Dermis blood vessel endothelial cell (primary cell): ENCODE measurements around the gene CASP8. TPM values are rescaled to one million over a fixed set of nuclear protein-coding genes. Genes with fewer than 3 reads are reported as not detected.

Experiments used
- DNase-seq: peaks from one replicate; pipeline ENCODE4 v3.0.0; 2010
- total RNA-seq: library from RNA; depleted of rRNA; stranded (reverse); fragments of >200 nt; gene quantifications from 2 replicates; pipeline ENCODE4 v1.2.3, GENCODE V29; 2014

CASP8 gene
- total RNA-seq, 1 donor from 2014 or later, result 16.5 TPM

GRCh38 chr2:201242571-201243277 is 17.6 kb upstream of the CASP8 start:
- no peak for DNase-seq

GRCh38 chr2:201244829-201245228 is 15.5 kb upstream of the CASP8 start:
- no peak for DNase-seq

GRCh38 chr2:201246280-201246679 is 14.1 kb upstream of the CASP8 start:
- DNase-seq, result no peak

GRCh38 chr2:201248288-201248844 is 12.0 kb upstream of the CASP8 start:
- no peak for DNase-seq

- DNase-seq, result no peak
Measured at GRCh38 chr2:201249889-201250288, 10.4 kb upstream of the CASP8 start.

- no peak for DNase-seq
Measured at GRCh38 chr2:201250741-201251140, 9.6 kb upstream of the CASP8 start.

GRCh38 chr2:201254081-201254730 is 6.1 kb upstream of the CASP8 start:
- DNase-seq, result no peak

- DNase-seq, result no peak
Measured at GRCh38 chr2:201255408-201256033, 4.8 kb upstream of the CASP8 start.

- DNase-seq, result no peak
Measured at GRCh38 chr2:201256082-201256481, 4.3 kb upstream of the CASP8 start.

- no peak for DNase-seq
Measured at GRCh38 chr2:201257381-201257955, 2.9 kb upstream of the CASP8 start.

GRCh38 chr2:201257956-201258665 is 2.2 kb upstream of the CASP8 start:
- peak; percentile 87 for DNase-seq

- DNase-seq, result no peak
Measured at GRCh38 chr2:201258666-201259615, 1.4 kb upstream of the CASP8 start.

GRCh38 chr2:201261471-201261870 is 1.1 kb downstream of the CASP8 start:
- DNase-seq, result no peak

GRCh38 chr2:201261906-201262305 is 1.6 kb downstream of the CASP8 start:
- no peak for DNase-seq

GRCh38 chr2:201262718-201263117 is 2.4 kb downstream of the CASP8 start:
- no peak for DNase-seq

GRCh38 chr2:201263779-201264178 is 3.4 kb downstream of the CASP8 start:
- no peak for DNase-seq

GRCh38 chr2:201264472-201265173 is 4.3 kb downstream of the CASP8 start:
- DNase-seq, result no peak

GRCh38 chr2:201266629-201267028 is 6.3 kb downstream of the CASP8 start:
- no peak for DNase-seq

- DNase-seq, result no peak
Measured at GRCh38 chr2:201267278-201268030, 7.1 kb downstream of the CASP8 start.

- no peak for DNase-seq
Measured at GRCh38 chr2:201269764-201270163, 9.4 kb downstream of the CASP8 start.
